Measurements from ENCODE around the gene NEGR1.

GRCh38 chr1:71850936-71851335 is 431.4 kb downstream of the NEGR1 start:
- no peak for TF ChIP-seq CTCF (conservative IDR thresholded peaks at IDR 0.05; ENCODE audit: low read length)
- no peak for TF ChIP-seq EZH2phosphoT487 (IDR thresholded peaks at IDR 0.05; ENCODE audit: borderline replicate concordance)

All from Loucy (cell line).